HuH-7.5 (cell line): ENCODE data around the gene ARSD.
A peak's percentile ranks its signal among the peaks of the same experiment; 100 is the strongest.
"Not testable (repeated sequence)": the region's sequence is repeated elsewhere in the genome, so short reads cannot be mapped to it uniquely, and the experiment has no call there.

ENCODE experiments used
- DNase-seq: peaks from one replicate; pipeline ENCODE4 v3.0.0; 2011; ENCODE audit warnings: low spot score

The ARSD gene

GRCh38 chrX:2928583-2929434 lies at the start of gene ARSD:
Gene ARSD (minus strand): TSS chrX:2929339. CDS start chrX:2929275, 64 bp downstream.
- DNase-seq: peak; percentile 52

GRCh38 chrX:2978639-2979038 lies 49.5 kb upstream of the ARSD start:
- not testable (repeated sequence) for DNase-seq

- no peak for DNase-seq
These were observed 45.8 kb upstream of the ARSD start for GRCh38 chrX:2974961-2975360.

- no peak for DNase-seq
These were observed 43.3 kb upstream of the ARSD start for GRCh38 chrX:2972391-2972790.

- no peak for DNase-seq
These were observed 39.9 kb upstream of the ARSD start for GRCh38 chrX:2969021-2969420.

- no peak for DNase-seq
These were observed 39.1 kb upstream of the ARSD start for GRCh38 chrX:2967998-2968909.

GRCh38 chrX:2967584-2967983 lies 38.4 kb upstream of the ARSD start:
- DNase-seq: no peak

- DNase-seq: no peak
These were observed 37.9 kb upstream of the ARSD start for GRCh38 chrX:2967012-2967411.

- no peak for DNase-seq
These were observed 36.8 kb upstream of the ARSD start for GRCh38 chrX:2965965-2966364.

- DNase-seq: not testable (repeated sequence)
These were observed 35.1 kb upstream of the ARSD start for GRCh38 chrX:2963992-2964794.

- DNase-seq: not testable (repeated sequence)
These were observed 34.3 kb upstream of the ARSD start for GRCh38 chrX:2963449-2963848.

- DNase-seq: no peak
These were observed 33.2 kb upstream of the ARSD start for GRCh38 chrX:2962381-2962780.

GRCh38 chrX:2960861-2961515 lies 31.8 kb upstream of the ARSD start:
- no peak for DNase-seq

GRCh38 chrX:2958199-2958598 lies 29.1 kb upstream of the ARSD start:
- DNase-seq: no peak

GRCh38 chrX:2955838-2956237 lies 26.7 kb upstream of the ARSD start:
- DNase-seq: no peak

- DNase-seq: no peak
These were observed 26.1 kb upstream of the ARSD start for GRCh38 chrX:2955281-2955680.

GRCh38 chrX:2954541-2954940 lies 25.4 kb upstream of the ARSD start:
- DNase-seq: no peak

- DNase-seq: not testable (repeated sequence)
These were observed 8.8 kb upstream of the ARSD start for GRCh38 chrX:2937942-2938341.

GRCh38 chrX:2934715-2935710 lies 5.9 kb upstream of the ARSD start:
- no peak for DNase-seq
